ENCODE results near the gene ARFGAP1. TPM values are rescaled to one million over a fixed set of nuclear protein-coding genes. Genes with fewer than 3 reads are reported as not detected.

The ARFGAP1 gene
- total RNA-seq, 1 experiment from 2014 or later = 62.1 TPM

- DNase-seq (ENCODE audit: low read depth) = no peak
Observed at GRCh38 chr20:63318391-63319163, 46.0 kb downstream of the ARFGAP1 start.

GRCh38 chr20:63319164-63320040, 46.8 kb downstream of the ARFGAP1 start:
- DNase-seq (ENCODE audit: low read depth) = no peak

GRCh38 chr20:63320041-63320511, 47.5 kb downstream of the ARFGAP1 start:
- no peak for DNase-seq (ENCODE audit: low read depth)

- DNase-seq (ENCODE audit: low read depth) = no peak
Observed at GRCh38 chr20:63320616-63321147, 48.1 kb downstream of the ARFGAP1 start.

GRCh38 chr20:63321148-63321831, 48.7 kb downstream of the ARFGAP1 start:
- no peak for DNase-seq (ENCODE audit: low read depth)

GRCh38 chr20:63322146-63322932, 49.7 kb downstream of the ARFGAP1 start:
- no peak for DNase-seq (ENCODE audit: low read depth)

GRCh38 chr20:63322933-63323273, 50.3 kb downstream of the ARFGAP1 start:
- no peak for DNase-seq (ENCODE audit: low read depth)

- DNase-seq (ENCODE audit: low read depth) = no peak
Observed at GRCh38 chr20:63323357-63323981, 50.9 kb downstream of the ARFGAP1 start.

GRCh38 chr20:63325021-63325471, 52.4 kb downstream of the ARFGAP1 start:
- no peak for DNase-seq (ENCODE audit: low read depth)

- no peak for DNase-seq (ENCODE audit: low read depth)
Observed at GRCh38 chr20:63325554-63326313, 53.1 kb downstream of the ARFGAP1 start.

GRCh38 chr20:63326314-63327230, 54.0 kb downstream of the ARFGAP1 start:
- no peak for DNase-seq (ENCODE audit: low read depth)

- DNase-seq (ENCODE audit: low read depth) = no peak
Observed at GRCh38 chr20:63327231-63327745, 54.7 kb downstream of the ARFGAP1 start.

GRCh38 chr20:63328026-63328700, 55.5 kb downstream of the ARFGAP1 start:
- no peak for DNase-seq (ENCODE audit: low read depth)

- no peak for DNase-seq (ENCODE audit: low read depth)
Observed at GRCh38 chr20:63328718-63329275, 56.2 kb downstream of the ARFGAP1 start.

GRCh38 chr20:63329331-63330083, 56.9 kb downstream of the ARFGAP1 start:
- no peak for DNase-seq (ENCODE audit: low read depth)

- DNase-seq (ENCODE audit: low read depth) = no peak
Observed at GRCh38 chr20:63330084-63330760, 57.6 kb downstream of the ARFGAP1 start.

All from HT1080 (cell line).